HG03045 (cell line): ENCODE data around the gene NDUFC1.
"Not testable (repeated sequence)": the region's sequence is repeated elsewhere in the genome, so short reads cannot be mapped to it uniquely, and the experiment has no call there.

Experiments
- ATAC-seq: cut with Tn5 transposase; IDR thresholded peaks from one replicate; pipeline ENCODE4 v1.9.1; 2021; ENCODE audit warnings: mild to moderate bottlenecking, moderate library complexity; ENCODE audit not compliant: unreplicated experiment

Gene NDUFC1

GRCh38 chr4:139301821-139302611 lies at the start of gene NDUFC1:
TSS of gene NDUFC1 (minus strand) at chr4:139302477. CDS start at chr4:139295798, 6,679 bp downstream.
- ATAC-seq = peak; percentile 42

- no peak for ATAC-seq
These were observed 35.3 kb upstream of the NDUFC1 start for GRCh38 chr4:139337612-139338011.

DNA sequence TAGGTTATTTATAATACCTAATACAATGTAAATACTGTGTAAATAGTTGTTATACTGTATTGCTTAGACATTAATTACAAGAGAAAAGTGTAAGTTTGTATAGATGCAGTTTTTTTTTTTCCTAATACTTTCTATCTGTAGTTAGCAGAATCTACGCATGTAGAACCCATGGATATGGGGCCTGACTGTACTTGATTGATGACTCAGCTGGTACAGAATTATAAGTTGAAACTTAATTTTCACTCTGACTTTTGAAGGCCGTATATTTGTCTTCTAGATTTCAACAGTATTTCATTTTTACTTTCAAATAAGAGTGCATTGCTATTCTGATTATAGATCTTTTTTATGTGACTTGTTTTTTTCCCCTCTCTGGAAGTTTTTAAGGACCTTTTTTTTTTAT lies 30.8 kb upstream of the NDUFC1 start:
- no peak for ATAC-seq

- ATAC-seq = no peak
These were observed 28.9 kb upstream of the NDUFC1 start for GRCh38 chr4:139331185-139331584.

DNA sequence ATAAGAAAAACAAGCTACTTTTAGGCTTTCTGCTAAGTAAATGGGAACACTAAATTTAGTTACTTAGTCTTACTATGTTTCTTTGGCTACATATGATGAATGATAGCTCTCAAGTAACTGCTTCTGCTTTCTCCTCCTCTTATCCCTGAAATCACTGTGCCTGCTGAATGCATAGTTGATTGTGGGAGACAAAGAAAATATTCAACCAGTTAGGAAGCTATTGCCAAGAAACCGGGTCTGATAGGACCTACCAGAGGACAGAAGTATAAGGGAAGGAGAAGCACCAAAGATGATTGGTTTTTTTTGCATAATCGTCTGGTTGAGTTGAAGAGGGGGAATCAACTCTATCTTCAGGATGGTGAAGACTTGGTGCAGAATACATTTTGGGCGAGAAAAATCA lies 28.0 kb upstream of the NDUFC1 start:
- ATAC-seq = no peak

GRCh38 chr4:139329665-139330200 lies 27.5 kb upstream of the NDUFC1 start:
- no peak for ATAC-seq

DNA sequence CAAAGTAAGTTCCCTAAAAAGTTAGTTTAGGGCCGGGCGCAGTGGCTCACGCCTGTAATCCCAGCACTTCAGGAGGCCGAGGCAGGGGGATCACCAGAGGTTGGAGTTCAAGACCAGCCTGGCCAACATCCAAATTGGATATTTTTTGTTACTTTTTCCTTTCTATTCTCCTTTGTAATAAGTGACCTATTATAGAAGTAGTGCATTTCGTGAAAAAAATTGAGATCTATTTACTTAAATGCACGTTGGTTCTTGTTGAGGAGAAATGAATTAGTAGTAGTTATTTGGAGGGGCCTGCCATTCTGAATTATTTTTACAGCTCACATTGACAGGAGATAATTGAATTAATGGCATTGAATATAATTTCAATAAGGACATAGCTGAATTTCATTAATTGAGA lies 22.3 kb upstream of the NDUFC1 start:
- no peak for ATAC-seq

- not testable (repeated sequence) for ATAC-seq
These were observed 20.3 kb upstream of the NDUFC1 start for GRCh38 chr4:139322541-139322940.

- ATAC-seq = not testable (repeated sequence)
These were observed 19.8 kb upstream of the NDUFC1 start for GRCh38 chr4:139322070-139322469.

DNA sequence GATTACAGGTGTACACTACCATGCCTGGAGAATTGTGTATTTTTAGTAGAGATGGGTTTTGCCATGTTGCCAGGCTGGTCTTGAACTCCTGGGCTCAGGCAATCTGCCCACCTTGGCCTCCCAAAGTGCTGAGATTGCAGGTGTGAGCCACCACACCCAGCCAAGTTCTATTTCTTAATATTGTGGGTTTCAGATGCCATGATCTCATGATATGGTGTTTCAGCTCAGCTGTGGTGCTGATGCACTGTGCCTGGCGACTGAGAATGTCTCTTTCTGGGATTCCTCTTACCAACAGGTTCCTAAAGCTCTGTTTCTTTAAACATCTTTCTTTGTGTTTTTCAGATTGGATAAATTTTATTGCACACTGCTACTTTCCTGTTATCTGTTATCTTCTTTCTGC lies 17.3 kb upstream of the NDUFC1 start:
- no peak for ATAC-seq

- ATAC-seq = no peak
These were observed 15.4 kb upstream of the NDUFC1 start for GRCh38 chr4:139317635-139318034.

GRCh38 chr4:139316733-139317132 lies 14.5 kb upstream of the NDUFC1 start:
- no peak for ATAC-seq

DNA sequence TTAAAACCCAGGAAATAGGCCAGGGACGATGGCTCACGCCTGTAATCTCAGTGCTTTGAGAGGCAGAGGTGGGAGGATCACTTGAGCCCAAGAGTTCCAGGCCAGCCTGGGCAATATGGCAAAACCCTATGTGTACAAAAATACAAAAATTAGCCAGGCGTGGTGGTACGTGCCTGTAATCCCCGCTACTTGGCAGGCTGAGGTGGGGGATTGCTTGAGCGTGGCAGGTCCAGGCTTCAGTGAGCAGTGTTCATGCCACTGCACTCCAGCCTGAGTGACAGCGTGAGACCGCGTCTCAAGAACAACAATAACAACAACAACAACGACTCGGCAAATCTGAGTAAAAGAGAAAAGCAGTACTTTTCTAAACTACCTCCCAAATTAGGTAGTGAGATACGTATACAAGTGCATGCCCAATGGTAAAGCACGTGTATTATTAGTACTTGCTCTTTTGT lies 13.0 kb upstream of the NDUFC1 start:
- ATAC-seq = no peak

DNA sequence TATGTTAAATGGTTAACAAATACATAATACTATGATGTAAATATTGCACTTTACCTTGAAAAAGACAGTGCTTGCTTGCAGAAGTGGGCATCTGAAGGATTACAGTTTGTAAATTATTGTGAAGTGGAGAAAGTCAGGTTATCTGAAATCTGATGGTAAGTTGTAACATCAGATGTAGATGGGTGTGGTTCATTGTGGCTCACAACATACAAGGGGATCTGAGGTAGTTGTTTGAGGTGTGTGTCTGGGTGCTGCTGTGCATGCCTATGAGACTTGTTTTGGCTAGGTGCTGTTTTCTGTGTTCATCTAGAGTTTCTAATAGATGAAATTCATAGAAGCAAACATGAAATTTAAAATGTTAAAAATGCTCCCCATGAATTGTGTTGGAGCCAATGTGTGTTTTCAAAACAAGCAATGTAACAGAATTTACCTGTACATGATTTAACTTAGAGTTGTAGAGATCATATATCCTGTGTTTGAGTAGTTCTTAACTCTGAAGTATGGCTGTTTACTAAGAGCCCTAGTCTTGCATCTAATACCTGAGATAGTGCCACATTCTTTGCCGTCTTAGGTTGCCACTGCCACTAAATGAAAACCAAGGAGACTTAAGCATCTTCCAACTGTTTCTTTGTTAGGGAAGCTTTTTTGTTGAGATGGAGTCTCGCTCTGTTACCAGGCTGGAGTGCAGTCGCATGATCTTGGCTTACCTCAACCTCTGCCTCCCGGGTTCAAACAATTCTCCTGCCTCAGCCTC lies 11.9 kb upstream of the NDUFC1 start:
- no peak for ATAC-seq

- ATAC-seq = not testable (repeated sequence)
These were observed 11.1 kb upstream of the NDUFC1 start for GRCh38 chr4:139313414-139313813.

DNA sequence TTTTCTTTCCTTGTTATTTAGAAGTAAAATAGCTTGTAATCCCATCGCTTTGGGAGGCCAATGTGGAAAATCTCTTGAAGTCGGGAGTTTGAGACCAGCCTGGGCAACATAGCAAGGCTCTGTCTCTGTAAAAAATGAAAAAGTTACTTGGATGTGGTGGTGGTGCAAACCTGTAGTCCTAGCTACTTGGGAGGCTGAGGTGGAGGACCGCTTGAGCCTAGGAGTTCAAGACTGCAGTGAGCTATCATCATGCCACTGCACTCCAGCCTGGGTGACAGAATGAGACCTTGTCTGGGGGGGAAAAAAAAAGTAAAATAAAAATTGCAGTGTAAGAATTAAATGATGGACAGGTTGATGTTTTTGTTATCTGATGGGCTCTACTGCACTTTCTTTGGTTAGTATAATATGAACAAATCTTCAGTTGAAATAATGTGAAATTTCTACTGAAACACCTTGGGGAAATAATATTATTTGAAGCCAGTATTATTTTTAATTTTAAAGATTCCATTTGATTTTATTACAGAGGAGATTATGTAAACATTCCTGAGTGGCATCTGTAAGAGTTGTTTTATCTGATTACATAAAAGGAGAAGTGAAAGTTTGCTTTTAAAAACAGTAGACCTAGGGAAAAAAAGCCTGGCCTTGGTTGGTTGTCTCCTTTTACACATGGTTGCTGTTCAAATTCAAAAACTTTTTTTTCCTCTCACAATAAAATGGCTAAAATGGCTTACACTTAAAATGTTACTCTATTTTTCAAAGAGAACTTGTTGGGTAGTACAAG lies 10.5 kb upstream of the NDUFC1 start:
- no peak for ATAC-seq

DNA sequence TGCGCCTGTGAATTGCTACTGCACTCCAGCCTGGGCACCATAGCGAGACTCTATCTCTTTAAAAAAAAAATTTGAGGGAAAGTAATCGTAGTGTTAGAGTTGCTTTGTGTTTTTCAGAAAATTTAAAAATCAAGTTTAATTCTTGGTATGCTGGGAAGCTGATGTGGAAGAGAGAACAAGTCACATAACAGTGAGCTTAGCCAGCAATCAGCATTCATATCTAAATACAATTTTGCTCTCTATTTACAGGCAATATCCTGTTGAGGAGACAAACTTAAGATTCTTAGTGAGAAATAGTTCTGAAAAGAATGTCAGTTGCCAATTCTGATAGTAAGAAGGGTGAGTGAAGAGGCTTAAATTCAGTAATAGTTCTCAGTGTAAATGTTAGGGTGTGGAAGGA lies 9.6 kb upstream of the NDUFC1 start:
- ATAC-seq = no peak

GRCh38 chr4:139304920-139305319 lies 2.6 kb upstream of the NDUFC1 start:
- ATAC-seq = no peak

GRCh38 chr4:139301113-139301820 lies 1.0 kb downstream of the NDUFC1 start, which contains the start of gene NAA15:
TSS of gene NAA15 (plus strand) at chr4:139301505. CDS start at chr4:139301778, 273 bp downstream.
- ATAC-seq = peak; percentile 90

- ATAC-seq = peak; percentile 5
These were observed 1.7 kb downstream of the NDUFC1 start for GRCh38 chr4:139300431-139301112.
